Activated gamma-delta T cell (primary cell): ENCODE measurements around the gene KCNIP2.

Experiments used
- DNase-seq: peaks from one replicate; lab custom pipeline; 2025; lab: John Stamatoyannopoulos, UW

The KCNIP2 gene

DNA sequence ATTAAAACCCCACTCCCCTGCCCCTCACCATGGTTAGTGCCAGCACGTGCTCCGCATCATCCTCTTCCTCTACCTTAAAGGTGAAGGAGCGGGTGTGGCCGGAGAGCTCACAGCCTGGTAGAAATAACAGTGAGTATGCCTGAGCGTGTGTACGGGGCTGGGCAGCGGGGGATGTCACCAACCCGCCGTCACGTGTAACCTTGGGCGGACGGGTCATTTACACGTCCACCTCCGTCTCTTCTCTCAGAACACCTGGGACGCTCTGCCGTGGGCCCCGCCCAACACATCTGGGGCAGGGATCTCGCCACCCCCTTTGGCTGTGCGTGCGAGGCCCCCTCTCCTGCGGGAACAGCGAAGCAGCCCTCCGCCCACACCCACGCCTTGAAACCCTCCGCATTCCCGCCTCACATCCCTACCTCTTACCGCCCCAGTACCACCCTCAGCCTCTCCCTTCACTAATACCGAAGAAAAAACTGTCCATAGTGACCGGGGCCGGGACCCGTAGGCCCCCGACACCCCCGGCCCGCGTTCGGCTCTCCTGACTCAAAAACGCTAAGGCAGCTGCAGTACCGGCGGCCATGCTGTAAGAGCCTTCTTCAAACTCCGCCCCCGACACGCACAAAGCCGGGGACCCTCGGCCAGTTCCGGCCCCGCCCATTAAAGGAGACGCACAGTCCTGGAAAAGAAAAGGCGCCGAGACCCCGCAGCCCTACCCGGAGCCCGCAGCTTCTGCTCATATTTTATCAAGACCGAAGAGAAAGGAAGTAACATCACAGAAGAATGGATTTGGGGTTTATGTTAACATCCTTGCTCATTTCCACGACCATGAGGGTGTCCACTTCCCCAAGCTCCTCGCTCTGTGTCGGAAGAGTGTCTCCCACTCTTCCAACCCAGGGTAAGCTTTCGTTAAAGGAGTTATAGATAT is 60.5 kb downstream of the KCNIP2 start, which contains the start of gene NPM3:
TSS of gene NPM3 (minus strand) at position 636 of the 925 bp plus-strand sequence. CDS start at position 580, 56 bp downstream.
- peak; percentile 45 for DNase-seq

DNA sequence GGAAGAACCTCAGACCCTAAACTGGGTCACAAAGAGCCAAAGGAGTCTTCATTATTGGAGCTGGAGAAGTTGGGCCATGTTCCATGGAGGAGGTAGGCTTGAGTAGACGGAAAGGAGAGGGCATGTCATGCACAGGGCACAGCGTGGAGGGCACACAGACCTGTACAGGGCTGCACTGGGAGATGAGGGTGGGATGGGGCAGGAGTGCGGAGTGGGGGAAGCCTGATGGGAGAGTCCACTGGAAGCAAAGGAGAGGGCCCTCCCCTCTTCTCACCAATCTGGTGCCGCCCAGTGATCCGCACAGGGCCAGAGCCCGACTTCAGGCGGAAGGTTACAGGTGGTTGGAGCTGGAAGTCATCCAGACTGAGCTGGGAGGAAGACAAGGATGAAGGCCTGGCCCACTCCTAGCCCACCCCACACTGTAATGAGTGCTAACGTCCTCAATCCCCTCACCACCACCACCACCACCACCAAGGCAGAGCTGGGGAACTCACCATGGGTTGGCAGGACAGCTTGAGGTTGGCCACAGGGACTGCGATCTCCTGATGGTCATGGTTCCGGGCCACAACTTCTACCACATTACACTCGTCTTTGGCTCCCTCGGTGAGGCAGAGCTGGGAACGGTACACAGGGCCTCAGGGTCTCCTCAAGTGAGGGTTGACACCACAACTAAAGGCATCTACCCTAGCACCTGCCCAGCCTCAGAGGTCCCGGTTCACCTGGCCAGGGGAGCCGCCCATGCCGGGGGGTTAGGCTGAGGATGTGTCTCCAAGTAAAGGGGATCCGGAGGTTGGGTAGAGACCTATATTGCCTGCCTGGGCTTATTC is 61.4 kb downstream of the KCNIP2 start:
- no peak for DNase-seq

DNA sequence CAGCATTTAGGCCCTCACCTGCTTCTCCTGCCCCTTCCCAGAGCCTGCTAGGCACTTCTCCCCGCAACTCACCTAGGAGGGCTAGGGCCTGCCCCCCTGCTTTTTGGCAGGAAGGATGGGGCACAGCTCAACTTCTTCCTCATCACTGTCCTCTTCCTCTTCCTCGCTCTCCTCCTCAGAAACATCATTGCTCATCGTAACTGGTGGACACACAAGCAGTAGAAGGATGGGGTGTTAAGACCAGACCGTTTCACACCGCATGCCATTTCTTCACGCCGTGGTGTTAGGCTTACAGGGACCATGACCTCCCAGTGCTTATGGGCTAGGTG is 62.0 kb downstream of the KCNIP2 start:
- no peak for DNase-seq

DNA sequence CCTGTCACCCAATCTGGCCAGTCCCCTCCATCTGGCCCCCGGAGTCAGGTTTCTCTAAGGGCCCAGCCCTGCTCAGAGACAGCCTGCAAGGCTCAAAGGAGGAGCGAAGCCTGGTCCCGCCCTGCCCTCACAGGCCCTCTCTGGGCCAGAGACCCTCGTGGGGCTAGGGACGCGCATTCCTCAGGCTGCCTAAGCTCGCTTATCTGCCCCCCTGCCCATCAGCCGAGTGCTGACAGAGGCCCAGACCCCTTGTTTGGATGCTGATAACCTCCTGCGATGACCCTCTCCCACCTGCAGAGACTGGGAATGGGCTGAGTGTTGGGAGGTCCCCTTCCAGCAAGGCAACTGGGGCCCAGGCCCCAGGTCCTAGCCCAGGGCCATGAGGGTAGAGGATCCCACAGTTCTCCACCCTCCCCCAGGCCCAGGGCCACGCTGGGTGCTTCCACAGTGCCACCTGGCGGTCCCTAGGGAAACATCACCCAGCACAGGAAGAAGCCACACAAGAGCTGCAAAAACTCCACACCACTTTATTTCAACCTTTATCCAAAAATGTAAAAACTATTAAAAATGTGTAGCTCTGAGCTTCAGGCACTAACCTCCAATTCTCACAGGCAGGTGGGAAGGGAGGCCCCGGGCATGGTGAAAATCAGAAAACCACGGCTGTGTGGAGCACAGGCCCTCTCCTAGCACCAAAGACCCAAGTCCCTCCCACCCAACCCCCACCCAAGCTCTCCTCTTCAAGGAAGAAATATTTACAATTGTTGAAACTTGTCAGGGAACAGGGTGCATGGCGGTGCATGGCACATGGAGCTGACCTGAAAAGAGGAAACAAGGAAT is 62.6 kb downstream of the KCNIP2 start:
- no peak for DNase-seq

DNA sequence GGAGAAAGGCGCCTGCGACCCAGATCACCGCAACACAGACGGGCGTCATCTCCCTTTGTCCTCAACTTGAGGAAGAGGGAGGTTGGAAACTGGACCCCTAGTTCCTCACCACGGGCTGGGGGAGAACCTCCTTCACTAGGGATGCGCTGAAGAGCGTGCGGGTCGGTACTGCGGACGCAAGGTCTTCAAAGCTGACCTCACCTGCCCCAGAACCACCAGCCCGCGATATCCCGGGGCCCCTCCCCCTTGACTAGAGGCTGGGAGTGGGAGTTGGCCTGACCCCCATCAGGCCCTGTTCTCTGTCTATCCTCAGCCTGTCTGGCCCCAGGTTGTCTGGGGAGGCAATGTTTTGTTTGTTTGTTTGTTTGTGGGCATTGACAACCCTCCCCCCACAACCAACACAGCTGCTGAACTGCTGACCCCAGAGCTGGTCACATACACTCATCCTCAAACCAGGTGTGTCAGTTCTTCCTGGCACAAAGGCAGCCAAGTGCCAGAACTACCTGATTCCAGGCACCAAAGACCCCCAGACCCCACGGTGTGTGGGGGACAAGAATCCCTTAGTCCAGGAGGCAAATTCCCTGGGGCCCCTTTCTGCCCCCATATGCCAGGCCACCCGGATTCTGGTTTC is 63.3 kb downstream of the KCNIP2 start:
- no peak for DNase-seq

DNA sequence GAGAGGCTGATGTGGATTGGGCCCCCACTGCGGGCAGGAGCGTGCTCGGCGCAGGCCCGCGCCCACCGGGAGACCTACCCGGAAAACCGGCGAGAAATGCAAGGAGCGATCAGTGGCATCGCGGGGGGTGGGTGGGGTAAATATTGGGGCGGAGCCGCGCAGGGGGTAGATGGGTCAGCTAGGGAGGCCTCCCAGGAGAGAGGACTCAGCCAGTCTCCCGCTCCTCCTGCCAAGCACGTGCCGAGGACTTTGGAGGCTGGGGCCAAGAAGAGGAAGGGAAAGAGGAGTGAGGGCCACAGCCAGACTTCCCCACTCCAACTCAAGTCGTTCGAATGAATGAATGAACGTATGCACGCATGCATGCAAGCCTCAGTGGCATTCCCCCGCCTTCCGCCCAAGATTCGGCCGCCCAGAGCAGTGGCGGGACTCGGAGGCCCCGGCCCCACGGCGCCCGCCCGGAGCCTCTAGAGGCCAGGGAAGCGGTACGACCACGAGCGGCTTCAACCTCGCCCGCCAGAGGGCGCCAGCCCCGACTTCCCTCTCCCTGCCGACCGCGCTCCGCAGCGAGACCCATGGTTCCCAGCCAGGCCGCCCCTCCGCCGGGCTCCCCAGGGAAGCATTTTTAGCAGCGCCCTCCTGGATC is 63.9 kb downstream of the KCNIP2 start:
- peak; percentile 59 for DNase-seq

DNA sequence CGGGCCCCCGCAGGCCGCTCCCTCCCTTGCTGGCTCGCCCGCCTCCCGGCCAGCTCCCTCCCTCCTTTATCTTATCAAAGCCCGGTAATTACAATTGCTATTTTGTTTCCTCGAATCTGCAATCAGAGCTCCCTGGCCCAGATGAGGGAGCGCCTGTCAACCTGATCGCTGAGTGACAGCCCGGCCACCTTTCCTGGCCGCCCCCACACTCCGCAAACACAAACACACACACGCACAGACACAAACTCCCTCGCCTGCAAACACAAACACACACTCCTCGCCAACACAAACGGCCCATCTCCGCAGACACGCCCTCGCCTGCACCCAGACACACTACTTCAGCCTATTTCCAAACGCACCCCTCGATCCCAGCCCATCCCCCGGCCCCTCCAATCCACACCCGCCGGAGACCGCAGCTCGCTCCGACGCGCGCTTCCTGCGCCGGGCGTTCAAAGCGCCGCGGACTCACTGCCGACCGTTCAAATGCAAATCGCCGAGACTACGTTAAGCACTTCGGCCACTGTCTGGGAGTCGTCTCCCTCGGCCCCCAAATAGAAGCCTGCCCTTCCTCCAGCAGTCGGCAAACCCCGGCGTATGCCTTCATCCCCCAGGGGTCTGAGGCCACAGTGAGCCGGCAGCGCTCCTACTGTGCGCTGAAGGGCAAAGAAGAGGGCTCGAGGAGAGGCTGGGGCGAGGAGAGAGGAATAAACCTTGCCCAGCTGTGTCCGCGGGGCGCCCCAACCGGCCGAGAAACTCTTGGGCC is 64.6 kb downstream of the KCNIP2 start:
- no peak for DNase-seq

DNA sequence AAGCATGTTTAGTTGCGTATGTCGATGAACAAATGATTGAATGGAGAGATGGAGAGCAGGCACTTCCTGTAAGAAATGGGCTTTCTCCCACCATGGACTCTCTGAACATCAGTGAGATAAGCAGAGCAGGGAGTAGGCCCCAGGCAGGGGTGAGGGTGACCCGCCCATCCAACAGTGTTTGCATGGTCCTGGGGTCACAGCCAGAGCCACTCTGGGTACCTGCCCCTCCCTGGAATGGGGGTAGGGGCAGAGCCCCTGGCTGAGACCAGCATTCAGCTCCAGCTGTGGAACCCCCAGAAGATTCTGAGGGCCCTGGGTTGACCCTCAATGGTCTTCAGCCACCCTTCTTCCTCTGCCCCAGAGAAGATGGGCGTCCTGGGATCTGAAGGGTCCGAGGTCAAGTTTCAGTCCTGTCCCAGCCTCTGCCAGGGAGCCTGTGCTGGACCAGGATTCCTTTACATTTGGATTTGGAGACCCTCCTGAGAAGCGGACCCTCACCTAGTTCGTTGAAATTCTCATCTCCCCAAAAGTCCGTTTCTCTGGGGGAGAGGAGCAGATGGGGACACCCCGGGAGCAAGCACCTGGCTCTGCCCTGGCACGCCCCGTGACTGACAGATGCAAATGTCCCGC is 65.3 kb downstream of the KCNIP2 start:
- DNase-seq: no peak

DNA sequence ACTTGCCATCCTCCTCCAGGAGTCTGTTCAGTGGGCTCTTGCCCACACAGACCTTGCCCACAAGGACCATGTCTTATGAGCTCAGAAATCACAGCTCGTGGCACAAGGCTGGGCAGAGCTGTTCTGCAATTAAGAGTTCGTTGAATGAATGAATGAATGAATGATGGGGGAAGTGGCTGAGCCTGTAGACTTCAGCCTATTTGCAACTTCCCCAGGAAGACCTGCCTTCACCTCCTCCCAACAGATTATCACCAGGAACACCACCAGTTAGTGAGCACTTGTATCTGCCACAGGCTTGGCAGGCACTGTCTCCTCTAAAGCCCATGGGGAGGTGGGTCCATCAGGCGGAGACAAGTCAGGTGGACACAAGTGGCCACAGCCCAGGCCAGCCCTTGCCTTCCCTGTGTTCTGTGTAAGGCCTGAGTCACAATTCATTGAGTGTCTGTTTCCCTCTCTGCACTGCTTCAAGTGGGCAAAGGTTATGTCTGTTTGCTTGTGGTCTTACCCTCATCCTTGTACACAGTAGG is 65.9 kb downstream of the KCNIP2 start:
- DNase-seq: no peak

DNA sequence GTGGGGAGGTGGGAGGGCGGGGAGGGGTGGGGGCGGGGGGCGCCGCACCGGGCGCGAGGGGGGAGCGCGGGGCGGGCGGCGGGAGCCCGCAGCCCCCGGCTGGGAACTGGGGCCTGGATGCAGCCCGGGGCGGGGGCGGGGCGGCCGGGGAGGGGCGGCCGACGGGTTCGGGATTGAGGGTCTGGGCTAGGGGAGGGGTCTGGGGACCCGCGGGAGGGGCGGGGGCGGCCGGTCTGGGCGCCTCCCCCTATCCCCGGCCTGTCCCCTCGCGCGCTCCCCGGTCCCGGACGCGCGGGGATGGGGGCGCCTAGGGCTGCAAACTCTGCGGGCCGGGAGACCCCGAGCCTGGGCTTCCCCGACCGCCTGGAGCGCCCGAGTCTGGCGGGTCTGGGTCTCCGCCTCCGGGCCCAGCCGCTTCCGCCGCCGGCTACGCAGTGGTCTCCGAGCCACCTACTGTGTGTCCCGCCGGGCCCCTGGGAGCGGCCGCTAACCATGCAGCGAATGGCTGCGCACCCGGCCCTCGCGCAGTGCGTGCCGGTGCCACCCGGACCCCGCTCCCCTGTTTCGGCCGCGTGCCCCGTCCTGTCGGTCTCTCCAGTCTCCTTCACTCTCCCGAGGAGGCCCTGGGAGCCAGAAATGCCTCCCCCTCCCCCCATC is 67.3 kb downstream of the KCNIP2 start:
- DNase-seq: no peak
